Fibroblast of mammary gland (primary cell): ENCODE measurements around the gene ANKRD31.

Experiments
- DNase-seq: peaks from one replicate; pipeline ENCODE4 v3.0.0-alpha.2; 2010; ENCODE audit warnings: low read depth
- H3K4me3 ChIP-seq: 2 replicates; pipeline ENCODE4 v1.5.1; 2011; ENCODE audit warnings: low read depth, mild to moderate bottlenecking, low read length, moderate library complexity; ENCODE audit not compliant: control insufficient read depth
- CTCF ChIP-seq: conservative IDR thresholded peaks from 2 replicates; pipeline ENCODE4 v1.5.1; 2011; ENCODE audit warnings: low read depth, low read length, inconsistent platforms; ENCODE audit not compliant: control insufficient read depth, insufficient read depth

Gene ANKRD31

GRCh38 chr5:75053304-75054133 lies 183.2 kb downstream of the ANKRD31 start:
- DNase-seq = peak; percentile 83
- no peak for TF ChIP-seq CTCF
- peak overlapping the region; percentile 52 for H3K4me3 ChIP-seq

GRCh38 chr5:75053054-75053303 lies 183.7 kb downstream of the ANKRD31 start:
- H3K4me3 ChIP-seq = peak overlapping the region; percentile 52
- no peak for DNase-seq
- TF ChIP-seq CTCF = no peak

GRCh38 chr5:75052192-75053053 lies 184.3 kb downstream of the ANKRD31 start, which contains the start of gene GCNT4:
Gene GCNT4 (minus strand): TSS chr5:75052558. CDS start chr5:75030037, 22,521 bp downstream.
- H3K4me3 ChIP-seq = peak within 1 kb of the TSS; percentile 52
- DNase-seq = peak; percentile 24
- no peak for TF ChIP-seq CTCF

GRCh38 chr5:75051217-75051751 lies 185.4 kb downstream of the ANKRD31 start:
- no peak for TF ChIP-seq CTCF
- DNase-seq = no peak
- H3K4me3 ChIP-seq = no peak overlapping the region

- peak; percentile 25 for DNase-seq
- TF ChIP-seq CTCF = peak; percentile 38
- H3K4me3 ChIP-seq = no peak overlapping the region
Observed at GRCh38 chr5:75050415-75050814, 186.3 kb downstream of the ANKRD31 start.

- H3K4me3 ChIP-seq = no peak overlapping the region
- TF ChIP-seq CTCF = peak; percentile 95
- DNase-seq = peak; percentile 72
Observed at GRCh38 chr5:75049456-75050351, 187.0 kb downstream of the ANKRD31 start.
